ENCODE data around the gene DDR1. TPM values are rescaled to one million over a fixed set of nuclear protein-coding genes. Genes with fewer than 3 reads are reported as not detected.

The DDR1 gene
- total RNA-seq, 1 donor from 2014 or later: 85.3 TPM

DNA sequence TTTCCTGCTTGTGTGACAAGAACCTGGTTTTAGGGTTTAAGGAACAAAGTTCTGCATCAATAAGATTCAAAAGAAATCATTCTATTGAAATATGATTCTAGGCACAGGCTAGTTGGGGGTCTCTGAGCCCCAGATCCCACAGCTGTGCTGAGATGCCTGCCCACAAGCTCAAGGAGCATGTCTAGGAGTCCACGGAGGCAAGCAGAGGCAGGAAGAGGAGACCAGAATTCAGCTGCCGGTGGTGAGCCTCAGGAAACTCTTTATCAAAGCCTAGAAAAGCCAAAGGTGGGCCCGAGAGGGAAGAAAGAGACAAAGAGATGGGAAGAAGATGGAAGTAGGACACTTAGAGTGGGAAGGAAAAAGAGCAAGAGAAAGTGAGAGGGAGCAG, 40.7 kb upstream of the DDR1 start:
- H3K4me3 Mint-ChIP-seq: peak overlapping the region; percentile 20
- no peaks in the 10 kb centered on the region for H3K27me3 ChIP-seq
- TF ChIP-seq EZH2phosphoT487 (IDR thresholded peaks at IDR 0.05) (no peak), EZH2 (IDR thresholded peaks at IDR 0.05) (no peak), CTCF (IDR thresholded peaks at IDR 0.05) (no peak)
- no peak for DNase-seq (ENCODE audit: low spot score)
- peak overlapping the region; percentile 7 for H3K4me2 ChIP-seq
- H3K9me3 Mint-ChIP-seq: no peaks in the 10 kb centered on the region
- H2AFZ ChIP-seq (replicated peaks): peak overlapping the region; percentile 61
- no peaks in the 10 kb centered on the region for H3K36me3 Mint-ChIP-seq
- peak overlapping the region; percentile 86 for H3K27ac Mint-ChIP-seq
- H4K20me1 ChIP-seq (ENCODE audit: low read depth): no peaks in the 10 kb centered on the region
- H3F3A ChIP-seq (ENCODE audit: low read depth): peaks cover 18% of the 10 kb centered on the region
- H3K36me3 ChIP-seq: no peaks in the 10 kb centered on the region
- H3K4me1 Mint-ChIP-seq: peaks cover 61% of the 10 kb centered on the region
- peak overlapping the region; percentile 38 for H3K27ac ChIP-seq
- H3K9me3 ChIP-seq (ENCODE audit: low read depth): no peaks in the 10 kb centered on the region
- no peak overlapping the region for H3K9ac ChIP-seq
- H3K27me3 Mint-ChIP-seq (ENCODE audit: insufficient read depth, low read depth): peaks cover 11% of the 10 kb centered on the region
- H3K79me2 ChIP-seq (ENCODE audit: low read depth): no peaks in the 10 kb centered on the region
- no peak overlapping the region for H3K4me3 ChIP-seq
- peaks cover 45% of the 10 kb centered on the region for H3K4me1 ChIP-seq

- no peak overlapping the region for H3K27ac Mint-ChIP-seq
- H3K27me3 Mint-ChIP-seq (ENCODE audit: insufficient read depth, low read depth): peaks cover 11% of the 10 kb centered on the region
- H3K4me1 Mint-ChIP-seq: peaks cover 56% of the 10 kb centered on the region
- no peaks in the 10 kb centered on the region for H3K27me3 ChIP-seq
- peaks cover 18% of the 10 kb centered on the region for H3F3A ChIP-seq (ENCODE audit: low read depth)
- TF ChIP-seq EZH2 (IDR thresholded peaks at IDR 0.05) (no peak), EZH2phosphoT487 (IDR thresholded peaks at IDR 0.05) (no peak), CTCF (IDR thresholded peaks at IDR 0.05) (no peak)
- H3K4me3 Mint-ChIP-seq: no peak overlapping the region
- H3K9me3 ChIP-seq (ENCODE audit: low read depth): no peaks in the 10 kb centered on the region
- peak overlapping the region; percentile 24 for H3K4me2 ChIP-seq
- H3K9ac ChIP-seq: no peak overlapping the region
- H3K36me3 Mint-ChIP-seq: no peaks in the 10 kb centered on the region
- peak; percentile 73 for DNase-seq (ENCODE audit: low spot score)
- H3K9me3 Mint-ChIP-seq: no peaks in the 10 kb centered on the region
- no peaks in the 10 kb centered on the region for H3K36me3 ChIP-seq
- no peak overlapping the region for H3K4me3 ChIP-seq
- no peaks in the 10 kb centered on the region for H4K20me1 ChIP-seq (ENCODE audit: low read depth)
- no peaks in the 10 kb centered on the region for H3K79me2 ChIP-seq (ENCODE audit: low read depth)
- H3K27ac ChIP-seq: peak overlapping the region; percentile 38
- H2AFZ ChIP-seq (replicated peaks): peak overlapping the region; percentile 61
- peaks cover 40% of the 10 kb centered on the region for H3K4me1 ChIP-seq
Observed at GRCh38 chr6:30844118-30844535, 40.2 kb upstream of the DDR1 start.

DNA sequence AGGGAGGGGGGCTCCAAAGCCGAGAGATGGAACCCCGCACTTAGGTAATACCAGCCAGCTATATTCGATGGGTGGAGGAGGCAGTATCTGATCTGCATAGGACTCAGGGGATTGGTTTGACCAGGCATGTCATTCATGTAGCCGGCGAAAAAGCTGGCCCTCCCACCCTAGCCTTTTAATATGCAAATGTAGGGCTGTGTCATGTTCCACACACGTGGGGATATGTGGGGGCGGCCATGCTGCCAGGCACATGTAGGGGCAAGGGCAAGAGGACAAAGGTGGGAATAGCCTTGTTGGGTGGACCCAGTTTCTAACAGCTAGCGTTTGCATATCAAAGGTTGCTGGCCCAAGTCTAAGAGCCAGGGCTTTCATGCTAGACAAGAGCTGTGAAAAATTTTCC, 39.1 kb upstream of the DDR1 start:
- TF ChIP-seq EZH2phosphoT487 (IDR thresholded peaks at IDR 0.05) (no peak), EZH2 (IDR thresholded peaks at IDR 0.05) (no peak), CTCF (IDR thresholded peaks at IDR 0.05) (no peak)
- Mint-ChIP-seq H3K36me3 (no peaks in the 10 kb centered on the region), H3K9me3 (peaks cover 7% of the 10 kb centered on the region), H3K4me1 (peaks cover 56% of the 10 kb centered on the region), H3K27me3 (ENCODE audit: insufficient read depth, low read depth) (peaks cover 11% of the 10 kb centered on the region), H3K4me3 (no peak overlapping the region), H3K27ac (no peak overlapping the region)
- DNase-seq (ENCODE audit: low spot score): no peak
- H3K36me3 ChIP-seq: no peaks in the 10 kb centered on the region
- H3K79me2 ChIP-seq (ENCODE audit: low read depth): no peaks in the 10 kb centered on the region
- no peak overlapping the region for H3K4me3 ChIP-seq
- H3K4me2 ChIP-seq: no peak overlapping the region
- H3K27me3 ChIP-seq: no peaks in the 10 kb centered on the region
- no peak overlapping the region for H3K9ac ChIP-seq
- H2AFZ ChIP-seq (replicated peaks): no peak overlapping the region
- H3K4me1 ChIP-seq: peaks cover 36% of the 10 kb centered on the region
- no peak overlapping the region for H3K27ac ChIP-seq
- H4K20me1 ChIP-seq (ENCODE audit: low read depth): no peaks in the 10 kb centered on the region
- H3F3A ChIP-seq (ENCODE audit: low read depth): peaks cover 18% of the 10 kb centered on the region
- no peaks in the 10 kb centered on the region for H3K9me3 ChIP-seq (ENCODE audit: low read depth)

Measured in neural progenitor cell (in vitro differentiated cells).